Panc1 (cell line): ENCODE results near the gene CST11. TPM values are rescaled to one million over a fixed set of nuclear protein-coding genes. Genes with fewer than 3 reads are reported as not detected.

Experiments
- ATAC-seq: fragments of 200-7000 bp; cut with Tn5 transposase; 2 replicates; pipeline ENCODE4 v1.9.1; 2020; ENCODE audit warnings: mild to moderate bottlenecking, moderate library complexity
- BruUV-seq: library from RNA; stranded (reverse); fragments of 400-500 nt; replicated peaks from 2 replicates; lab custom pipeline; 2021; lab: Mats Ljungman, UMichigan
- CTCF ChIA-PET: fragments of 300-600 bp; sonication (Branson Sonifier 250); formaldehyde crosslinking; loops from one replicate; lab custom pipeline; 2022; ENCODE audit warnings: antibody characterized with exemption; lab: Charles Lee
- POLR2A ChIA-PET: fragments of 300-600 bp; sonication (Branson Sonifier 250); formaldehyde crosslinking; loops from one replicate; lab custom pipeline; 2022; ENCODE audit warnings: antibody characterized with exemption; lab: Charles Lee
- DNase-seq: peaks from one replicate; pipeline ENCODE4 v3.0.0-alpha.2; 2010; ENCODE audit warnings: low read depth, low spot score
- H3K27ac ChIP-seq: 2 replicates; pipeline ENCODE4 v1.5.1; 2011; ENCODE audit warnings: mild to moderate bottlenecking, low read length, inconsistent platforms
- H3K27me3 ChIP-seq: fragments of 200-500 bp; sonication (Bioruptor generic); 2 replicates; pipeline ENCODE4 v1.6.0; 2014; ENCODE audit warnings: low read length, inconsistent platforms; ENCODE audit not compliant: control insufficient read depth, insufficient read depth
- H3K36me3 ChIP-seq: fragments of 200-500 bp; sonication (Bioruptor generic); 2 replicates; pipeline ENCODE4 v1.5.1; 2014; ENCODE audit warnings: inconsistent platforms, mild to moderate bottlenecking, low read length, moderate library complexity; ENCODE audit not compliant: control insufficient read depth, insufficient read depth
- H3K4me1 ChIP-seq: 2 replicates; pipeline ENCODE4 v1.5.1; 2011; ENCODE audit warnings: inconsistent platforms, mild to moderate bottlenecking, low read length, moderate library complexity; ENCODE audit not compliant: control insufficient read depth, insufficient read depth
- H3K4me3 ChIP-seq, 2 experiments: 2 replicates each; pipeline ENCODE4 v1.5.1; 2011 to 2012; ENCODE audit warnings: low read depth in 2 of 2, low read length in 2 of 2, mild to moderate bottlenecking in 2 of 2, inconsistent platforms in 1 of 2, moderate library complexity in 1 of 2
- H3K9me3 ChIP-seq: fragments of 200-500 bp; sonication (Bioruptor generic); 2 replicates; pipeline ENCODE4 v1.5.1; 2014; ENCODE audit warnings: low read depth, mild to moderate bottlenecking, inconsistent platforms, low read length, moderate library complexity; ENCODE audit not compliant: control insufficient read depth, insufficient read depth
- POLR2AphosphoS5 ChIP-seq: IDR thresholded peaks from 2 replicates; pipeline ENCODE4 v1.6.1; 2012; ENCODE audit warnings: mild to moderate bottlenecking, low read depth, low read length, moderate library complexity
- SIN3A ChIP-seq: IDR thresholded peaks from 2 replicates; pipeline ENCODE4 v1.6.1; 2012; ENCODE audit warnings: low read depth, mild to moderate bottlenecking, low read length, moderate library complexity, borderline replicate concordance; ENCODE audit not compliant: insufficient read depth
- TCF7L2 ChIP-seq: IDR thresholded peaks from 2 replicates; pipeline ENCODE4 v1.6.1; 2011; ENCODE audit warnings: mild to moderate bottlenecking, low read depth, low read length, inconsistent platforms
- in situ Hi-C: cut with HindIII; loops from 2 replicates; pipeline ENCODE4 v1.10.0; 2016; ENCODE audit warnings: low sequenced_read_pairs, low pct_unique_long_range_greater_than_20kb
- intact Hi-C: fragments of 100-400 bp; cut with micrococcal nuclease; formaldehyde crosslinking; loops from one replicate; pipeline ENCODE4 v1.10.0; 2022; ENCODE audit not compliant: unreplicated experiment
- total RNA-seq: library from RNA; stranded (reverse); gene quantifications from one replicate; pipeline ENCODE4 v1.2.1, GENCODE V29; 2021; ENCODE audit not compliant: unreplicated experiment
- TF ChIP-seq, protein P1 (sequence below), 2 experiments: IDR thresholded peaks; 2 replicates each; pipeline ENCODE4 v1.6.1; 2011 to 2012; ENCODE audit warnings: low read depth in 2 of 2, control low read depth in 1 of 2, low read length in 1 of 2, mild to moderate bottlenecking in 1 of 2, moderate library complexity in 1 of 2; ENCODE audit not compliant: insufficient read depth in 1 of 2
- TF ChIP-seq, protein P2 (sequence below): fragments of 450-650 bp; IDR thresholded peaks from 2 replicates; pipeline ENCODE4 v1.5.1; 2017; ENCODE audit warnings: mild to moderate bottlenecking

CST11 gene
- total RNA-seq, 1 experiment from 2014 or later, result not detected

DNA sequence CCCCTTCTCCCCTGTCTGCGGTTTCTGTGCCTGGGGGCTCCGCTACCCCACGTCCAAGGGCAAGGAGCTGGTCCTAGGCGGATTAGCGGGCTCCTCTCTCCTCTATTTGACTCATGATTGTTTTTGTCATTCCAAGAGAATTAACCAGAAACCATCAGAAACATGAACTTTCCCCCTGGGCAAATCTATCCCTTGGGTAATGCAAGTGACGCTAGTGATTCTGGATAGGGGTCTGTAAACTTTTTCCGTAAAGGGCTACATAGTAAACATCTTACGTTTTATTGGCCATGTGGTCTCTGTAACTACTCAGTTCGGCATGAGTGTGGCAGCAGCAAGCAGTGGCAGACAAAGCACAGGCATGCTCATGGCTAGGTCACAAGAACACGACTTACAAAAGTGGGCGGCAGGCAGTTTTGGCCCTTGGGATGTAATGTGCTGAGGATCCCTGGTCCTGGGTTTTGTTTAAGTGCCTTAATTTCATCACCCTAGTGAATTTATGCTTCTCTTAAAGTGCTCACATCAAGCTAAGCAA lies 654 bp downstream of the CST11 start:
- intact Hi-C loops (no loop called here), in situ Hi-C loops (no loop called here)
- POLR2A ChIA-PET, result no interaction called here

DNA sequence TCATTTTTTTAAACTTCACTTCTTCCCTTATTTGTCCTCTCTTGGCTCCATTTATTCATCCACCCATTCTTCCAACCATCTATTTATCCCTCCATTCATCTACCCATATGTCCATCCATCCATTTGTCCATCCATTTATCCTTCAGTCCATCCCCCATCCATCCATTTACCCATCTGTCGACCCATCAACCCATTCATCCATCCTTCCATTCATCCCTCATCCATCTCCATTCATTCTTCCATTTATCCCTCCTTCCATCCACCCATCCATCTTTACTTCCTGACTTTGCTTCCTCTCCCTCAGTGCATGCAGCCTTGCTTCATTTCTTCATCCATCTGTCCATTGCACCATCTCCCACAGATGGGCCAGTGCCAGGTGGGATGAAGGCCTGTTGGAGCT lies 1.8 kb downstream of the CST11 start:
- no TSS peak for BruUV-seq
- POLR2A ChIA-PET, result no interaction called here
- ATAC-seq (no peak), DNase-seq (no peak)
- H3K4me1 ChIP-seq, result no peaks in the 10 kb centered on the region
- no peaks in the 10 kb centered on the region for H3K9me3 ChIP-seq
- no peak overlapping the region for H3K27ac ChIP-seq
- no peaks in the 10 kb centered on the region for H3K36me3 ChIP-seq
- in situ Hi-C loops (no loop called here), intact Hi-C loops (no loop called here)
- no peak overlapping the region for H3K4me3 ChIP-seq
- TF ChIP-seq, protein P1, sequence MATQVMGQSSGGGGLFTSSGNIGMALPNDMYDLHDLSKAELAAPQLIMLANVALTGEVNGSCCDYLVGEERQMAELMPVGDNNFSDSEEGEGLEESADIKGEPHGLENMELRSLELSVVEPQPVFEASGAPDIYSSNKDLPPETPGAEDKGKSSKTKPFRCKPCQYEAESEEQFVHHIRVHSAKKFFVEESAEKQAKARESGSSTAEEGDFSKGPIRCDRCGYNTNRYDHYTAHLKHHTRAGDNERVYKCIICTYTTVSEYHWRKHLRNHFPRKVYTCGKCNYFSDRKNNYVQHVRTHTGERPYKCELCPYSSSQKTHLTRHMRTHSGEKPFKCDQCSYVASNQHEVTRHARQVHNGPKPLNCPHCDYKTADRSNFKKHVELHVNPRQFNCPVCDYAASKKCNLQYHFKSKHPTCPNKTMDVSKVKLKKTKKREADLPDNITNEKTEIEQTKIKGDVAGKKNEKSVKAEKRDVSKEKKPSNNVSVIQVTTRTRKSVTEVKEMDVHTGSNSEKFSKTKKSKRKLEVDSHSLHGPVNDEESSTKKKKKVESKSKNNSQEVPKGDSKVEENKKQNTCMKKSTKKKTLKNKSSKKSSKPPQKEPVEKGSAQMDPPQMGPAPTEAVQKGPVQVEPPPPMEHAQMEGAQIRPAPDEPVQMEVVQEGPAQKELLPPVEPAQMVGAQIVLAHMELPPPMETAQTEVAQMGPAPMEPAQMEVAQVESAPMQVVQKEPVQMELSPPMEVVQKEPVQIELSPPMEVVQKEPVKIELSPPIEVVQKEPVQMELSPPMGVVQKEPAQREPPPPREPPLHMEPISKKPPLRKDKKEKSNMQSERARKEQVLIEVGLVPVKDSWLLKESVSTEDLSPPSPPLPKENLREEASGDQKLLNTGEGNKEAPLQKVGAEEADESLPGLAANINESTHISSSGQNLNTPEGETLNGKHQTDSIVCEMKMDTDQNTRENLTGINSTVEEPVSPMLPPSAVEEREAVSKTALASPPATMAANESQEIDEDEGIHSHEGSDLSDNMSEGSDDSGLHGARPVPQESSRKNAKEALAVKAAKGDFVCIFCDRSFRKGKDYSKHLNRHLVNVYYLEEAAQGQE (IDR thresholded peaks at IDR 0.05; ENCODE audit: insufficient read depth in 1 of 2, low read depth in 2 of 2, low read length in 1 of 2), result no peak
- no peak for TF ChIP-seq SIN3A
- TF ChIP-seq, protein P2, sequence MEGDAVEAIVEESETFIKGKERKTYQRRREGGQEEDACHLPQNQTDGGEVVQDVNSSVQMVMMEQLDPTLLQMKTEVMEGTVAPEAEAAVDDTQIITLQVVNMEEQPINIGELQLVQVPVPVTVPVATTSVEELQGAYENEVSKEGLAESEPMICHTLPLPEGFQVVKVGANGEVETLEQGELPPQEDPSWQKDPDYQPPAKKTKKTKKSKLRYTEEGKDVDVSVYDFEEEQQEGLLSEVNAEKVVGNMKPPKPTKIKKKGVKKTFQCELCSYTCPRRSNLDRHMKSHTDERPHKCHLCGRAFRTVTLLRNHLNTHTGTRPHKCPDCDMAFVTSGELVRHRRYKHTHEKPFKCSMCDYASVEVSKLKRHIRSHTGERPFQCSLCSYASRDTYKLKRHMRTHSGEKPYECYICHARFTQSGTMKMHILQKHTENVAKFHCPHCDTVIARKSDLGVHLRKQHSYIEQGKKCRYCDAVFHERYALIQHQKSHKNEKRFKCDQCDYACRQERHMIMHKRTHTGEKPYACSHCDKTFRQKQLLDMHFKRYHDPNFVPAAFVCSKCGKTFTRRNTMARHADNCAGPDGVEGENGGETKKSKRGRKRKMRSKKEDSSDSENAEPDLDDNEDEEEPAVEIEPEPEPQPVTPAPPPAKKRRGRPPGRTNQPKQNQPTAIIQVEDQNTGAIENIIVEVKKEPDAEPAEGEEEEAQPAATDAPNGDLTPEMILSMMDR, result no peak
- TF ChIP-seq TCF7L2, result no peak
- TF ChIP-seq POLR2AphosphoS5, result no peak
- CTCF ChIA-PET, result no interaction called here
- H3K27me3 ChIP-seq, result no peaks in the 10 kb centered on the region

More for the DNA sequence above, 654 bp downstream of the CST11 start:
- no peaks in the 10 kb centered on the region for H3K27me3 ChIP-seq
- H3K27ac ChIP-seq, result no peak overlapping the region
- no peaks in the 10 kb centered on the region for H3K9me3 ChIP-seq
- H3K4me3 ChIP-seq, result no peak overlapping the region
- CTCF ChIA-PET, result no interaction called here
- TF ChIP-seq POLR2AphosphoS5 (no peak), TCF7L2 (no peak), SIN3A (no peak)
- TF ChIP-seq, protein P1 (IDR thresholded peaks at IDR 0.05; ENCODE audit: insufficient read depth in 1 of 2, low read depth in 2 of 2, low read length in 1 of 2), result no peak
- TF ChIP-seq, protein P2, result no peak
- DNase-seq (no peak), ATAC-seq (no peak)
- H3K36me3 ChIP-seq, result no peaks in the 10 kb centered on the region
- H3K4me1 ChIP-seq, result no peaks in the 10 kb centered on the region
- BruUV-seq, result no TSS peak
